ENCODE data around the gene ERFL.

DNA sequence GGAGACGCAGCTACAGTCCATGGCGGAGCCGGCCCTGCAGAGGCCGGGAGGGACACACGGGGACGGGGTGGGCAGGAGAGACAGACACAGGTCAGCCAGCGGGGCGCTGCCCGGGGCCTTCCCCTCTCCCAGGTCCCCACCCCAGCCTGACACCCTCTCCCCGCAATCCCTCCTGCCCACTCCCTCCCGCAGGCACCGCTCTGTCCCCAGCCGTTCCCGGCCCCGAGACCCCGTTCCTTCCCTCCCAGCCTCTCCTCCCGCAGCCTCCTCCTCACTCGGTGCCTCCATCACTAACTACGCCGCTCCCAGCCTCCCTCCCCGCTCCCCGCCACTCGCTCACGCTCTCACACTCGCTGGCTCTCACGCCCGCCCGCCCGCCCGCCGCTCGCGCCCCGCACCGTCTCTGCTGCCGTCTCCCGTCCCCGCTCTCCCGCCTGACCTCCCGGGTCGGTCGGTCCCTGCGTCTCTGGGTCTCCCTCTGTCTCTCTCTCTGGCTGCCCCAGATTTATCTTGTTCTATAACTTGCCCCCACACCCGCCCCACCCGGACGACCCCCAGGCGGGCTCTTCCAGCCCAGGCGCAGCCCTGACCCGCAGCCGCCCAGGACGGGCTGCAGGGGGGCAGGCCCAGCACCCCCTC, 15.2 kb downstream of the ERFL start:
- TF ChIP-seq, protein P1, sequence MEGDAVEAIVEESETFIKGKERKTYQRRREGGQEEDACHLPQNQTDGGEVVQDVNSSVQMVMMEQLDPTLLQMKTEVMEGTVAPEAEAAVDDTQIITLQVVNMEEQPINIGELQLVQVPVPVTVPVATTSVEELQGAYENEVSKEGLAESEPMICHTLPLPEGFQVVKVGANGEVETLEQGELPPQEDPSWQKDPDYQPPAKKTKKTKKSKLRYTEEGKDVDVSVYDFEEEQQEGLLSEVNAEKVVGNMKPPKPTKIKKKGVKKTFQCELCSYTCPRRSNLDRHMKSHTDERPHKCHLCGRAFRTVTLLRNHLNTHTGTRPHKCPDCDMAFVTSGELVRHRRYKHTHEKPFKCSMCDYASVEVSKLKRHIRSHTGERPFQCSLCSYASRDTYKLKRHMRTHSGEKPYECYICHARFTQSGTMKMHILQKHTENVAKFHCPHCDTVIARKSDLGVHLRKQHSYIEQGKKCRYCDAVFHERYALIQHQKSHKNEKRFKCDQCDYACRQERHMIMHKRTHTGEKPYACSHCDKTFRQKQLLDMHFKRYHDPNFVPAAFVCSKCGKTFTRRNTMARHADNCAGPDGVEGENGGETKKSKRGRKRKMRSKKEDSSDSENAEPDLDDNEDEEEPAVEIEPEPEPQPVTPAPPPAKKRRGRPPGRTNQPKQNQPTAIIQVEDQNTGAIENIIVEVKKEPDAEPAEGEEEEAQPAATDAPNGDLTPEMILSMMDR (IDR thresholded peaks at IDR 0.05) = no peak
- TF ChIP-seq POLR2A (IDR thresholded peaks at IDR 0.05) (no peak), POLR2AphosphoS5 (IDR thresholded peaks at IDR 0.05) (no peak)

All from prostate gland (tissue), 2 donors.